ENCODE results near the gene TOM1L2.
A peak's percentile ranks its signal among the peaks of the same experiment; 100 is the strongest.

The TOM1L2 gene

GRCh38 chr17:17972126-17972951 is at the start of gene TOM1L2, which contains the start of gene DRC3:
TOM1L2 (minus strand) TSS chr17:17972400; CDS start chr17:17972313, 87 bp downstream.
DRC3 (plus strand) TSS chr17:17972862; CDS start chr17:17977599, 4,737 bp downstream.
- TF ChIP-seq CTCF (IDR thresholded peaks at IDR 0.05; ENCODE audit: extremely low read depth, insufficient read depth, missing control alignments): no peak
- in situ Hi-C loops (cut with MboI; ENCODE audit: low pct_unique_long_range_greater_than_20kb, low sequenced_read_pairs, unreplicated experiment): no loop called here
- DNase-seq (ENCODE audit: low spot score): peak; percentile 99

- no peak for DNase-seq (ENCODE audit: low spot score)
- in situ Hi-C loops (cut with MboI; ENCODE audit: low pct_unique_long_range_greater_than_20kb, low sequenced_read_pairs, unreplicated experiment): loop anchor here (10.0 kb wide), 1 partner anchor 347 kb away; no protein-coding TSS in a partner anchor
- no peak for TF ChIP-seq CTCF (IDR thresholded peaks at IDR 0.05; ENCODE audit: extremely low read depth, insufficient read depth, missing control alignments)
Observed at GRCh38 chr17:18021372-18021771, 49.2 kb upstream of the TOM1L2 start.

- no peak for DNase-seq (ENCODE audit: low spot score)
- no peak for TF ChIP-seq CTCF (IDR thresholded peaks at IDR 0.05; ENCODE audit: extremely low read depth, insufficient read depth, missing control alignments)
- in situ Hi-C loops (cut with MboI; ENCODE audit: low pct_unique_long_range_greater_than_20kb, low sequenced_read_pairs, unreplicated experiment): loop anchor here (10.0 kb wide), 1 partner anchor 346 kb away; no protein-coding TSS in a partner anchor
Observed at GRCh38 chr17:18020971-18021370, 48.8 kb upstream of the TOM1L2 start.

GRCh38 chr17:18019838-18020154 is 47.6 kb upstream of the TOM1L2 start:
- DNase-seq (ENCODE audit: low spot score): no peak
- TF ChIP-seq CTCF (IDR thresholded peaks at IDR 0.05; ENCODE audit: extremely low read depth, insufficient read depth, missing control alignments): no peak
- in situ Hi-C loops (cut with MboI; ENCODE audit: low pct_unique_long_range_greater_than_20kb, low sequenced_read_pairs, unreplicated experiment): loop anchor here (10.0 kb wide), 1 partner anchor 345 kb away; no protein-coding TSS in a partner anchor

- in situ Hi-C loops (cut with MboI; ENCODE audit: low pct_unique_long_range_greater_than_20kb, low sequenced_read_pairs, unreplicated experiment): no loop called here
- no peak for DNase-seq (ENCODE audit: low spot score)
- no peak for TF ChIP-seq CTCF (IDR thresholded peaks at IDR 0.05; ENCODE audit: extremely low read depth, insufficient read depth, missing control alignments)
Observed at GRCh38 chr17:18018411-18018921, 46.3 kb upstream of the TOM1L2 start.

- no peak for TF ChIP-seq CTCF (IDR thresholded peaks at IDR 0.05; ENCODE audit: extremely low read depth, insufficient read depth, missing control alignments)
Observed at GRCh38 chr17:18017958-18018357, 45.8 kb upstream of the TOM1L2 start.

More at GRCh38 chr17:18017958-18018357, 45.8 kb upstream of the TOM1L2 start:
- in situ Hi-C loops (cut with MboI; ENCODE audit: low pct_unique_long_range_greater_than_20kb, low sequenced_read_pairs, unreplicated experiment): no loop called here
- no peak for DNase-seq (ENCODE audit: low spot score)
